ENCODE results near the gene TSC2.

DNA sequence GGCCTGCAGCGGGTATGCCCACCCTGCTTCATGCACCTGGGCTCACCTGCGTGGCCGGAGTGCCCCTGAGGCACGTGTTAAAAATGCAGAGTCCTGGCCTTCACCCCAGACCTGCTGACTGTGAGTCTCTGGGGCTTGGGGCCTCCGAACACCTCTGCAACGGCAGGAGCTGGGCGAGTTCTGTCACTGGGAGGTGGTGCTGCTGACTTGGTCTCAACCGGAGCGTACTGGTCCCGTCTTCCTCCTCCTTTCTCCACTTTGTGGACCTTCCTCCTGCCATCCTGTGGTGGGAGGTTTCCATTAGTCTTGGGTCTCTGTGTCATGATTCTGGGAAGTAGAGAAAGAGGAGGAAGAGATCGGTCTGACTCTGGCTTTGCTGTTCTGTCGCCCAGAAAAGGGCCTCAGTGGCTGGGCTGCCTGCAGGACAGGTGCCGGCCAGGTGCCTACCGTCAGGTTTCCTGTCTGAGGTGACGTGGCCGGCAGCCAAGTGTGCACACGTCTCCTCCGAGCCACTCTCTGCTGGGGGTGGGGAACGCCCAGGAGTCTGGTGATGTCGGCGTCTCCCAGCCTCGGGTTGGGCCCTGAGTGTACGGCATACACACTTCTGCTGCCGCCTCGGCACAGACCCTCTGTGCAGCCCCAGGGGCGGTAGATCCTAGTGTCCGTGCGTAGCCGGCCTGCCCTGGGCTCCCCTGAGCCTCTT is 6.9 kb downstream of the TSC2 start:
- TF ChIP-seq, protein P1, sequence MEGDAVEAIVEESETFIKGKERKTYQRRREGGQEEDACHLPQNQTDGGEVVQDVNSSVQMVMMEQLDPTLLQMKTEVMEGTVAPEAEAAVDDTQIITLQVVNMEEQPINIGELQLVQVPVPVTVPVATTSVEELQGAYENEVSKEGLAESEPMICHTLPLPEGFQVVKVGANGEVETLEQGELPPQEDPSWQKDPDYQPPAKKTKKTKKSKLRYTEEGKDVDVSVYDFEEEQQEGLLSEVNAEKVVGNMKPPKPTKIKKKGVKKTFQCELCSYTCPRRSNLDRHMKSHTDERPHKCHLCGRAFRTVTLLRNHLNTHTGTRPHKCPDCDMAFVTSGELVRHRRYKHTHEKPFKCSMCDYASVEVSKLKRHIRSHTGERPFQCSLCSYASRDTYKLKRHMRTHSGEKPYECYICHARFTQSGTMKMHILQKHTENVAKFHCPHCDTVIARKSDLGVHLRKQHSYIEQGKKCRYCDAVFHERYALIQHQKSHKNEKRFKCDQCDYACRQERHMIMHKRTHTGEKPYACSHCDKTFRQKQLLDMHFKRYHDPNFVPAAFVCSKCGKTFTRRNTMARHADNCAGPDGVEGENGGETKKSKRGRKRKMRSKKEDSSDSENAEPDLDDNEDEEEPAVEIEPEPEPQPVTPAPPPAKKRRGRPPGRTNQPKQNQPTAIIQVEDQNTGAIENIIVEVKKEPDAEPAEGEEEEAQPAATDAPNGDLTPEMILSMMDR (IDR thresholded peaks at IDR 0.05; ENCODE audit: poor library complexity): no peak
- TF ChIP-seq EZH2 (IDR thresholded peaks at IDR 0.05; ENCODE audit: borderline replicate concordance): no peak
- no peak for TF ChIP-seq EZH2phosphoT487 (IDR thresholded peaks at IDR 0.05; ENCODE audit: low read depth, severe bottlenecking, unreplicated experiment)

All from hepatocyte (in vitro differentiated cells).